Activated T-cell treated with anti-CD3 and anti-CD28 coated beads, Interleukin-2, amount 50 U/mL, for 24 hours (primary cell): ENCODE results near the gene INO80E.

Experiments
- DNase-seq: peaks from one replicate; pipeline ENCODE4 v3.0.0-alpha.2; 2020
- H3K27ac Mint-ChIP-seq: 2 replicates; pipeline ENCODE4 v1.8.0; 2020; ENCODE audit warnings: mild to moderate bottlenecking, mixed read lengths
- H3K27me3 Mint-ChIP-seq: 2 replicates; pipeline ENCODE4 v1.8.0; 2020; ENCODE audit warnings: mixed read lengths
- H3K36me3 Mint-ChIP-seq: 2 replicates; pipeline ENCODE4 v1.8.0; 2020; ENCODE audit warnings: low read depth, mixed read lengths
- H3K4me1 Mint-ChIP-seq: 2 replicates; pipeline ENCODE4 v1.8.0; 2020; ENCODE audit warnings: low read depth, mixed read lengths
- H3K4me3 Mint-ChIP-seq: 2 replicates; pipeline ENCODE4 v1.8.0; 2020; ENCODE audit warnings: mild to moderate bottlenecking, moderate library complexity, mixed read lengths
- H3K9me3 Mint-ChIP-seq: 2 replicates; pipeline ENCODE4 v1.8.0; 2020; ENCODE audit warnings: mixed read lengths

The INO80E gene

DNA sequence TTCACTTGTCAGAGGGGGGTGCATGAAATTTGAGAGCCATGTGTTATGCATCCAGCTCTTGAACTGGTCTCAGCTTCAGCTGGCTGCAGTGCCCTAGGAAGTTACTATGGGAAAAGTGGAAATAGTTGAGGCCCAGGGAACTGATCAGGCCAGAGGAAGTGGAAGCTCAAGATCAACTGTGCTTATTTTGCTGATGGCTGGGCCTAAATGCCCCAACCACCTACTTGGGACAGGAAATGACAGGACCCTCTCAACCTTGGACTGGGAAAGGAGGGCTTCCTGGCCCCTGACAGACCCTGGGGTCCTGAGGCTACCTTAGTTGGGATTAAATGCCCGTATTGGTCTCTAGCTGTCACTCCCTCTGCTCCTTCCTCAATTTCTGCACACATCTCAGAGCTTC is 23.5 kb upstream of the INO80E start:
- Mint-ChIP-seq H3K9me3 (peaks cover 8% of the 10 kb centered on the region), H3K4me1 (peaks cover 35% of the 10 kb centered on the region), H3K27ac (peak overlapping the region; percentile 88), H3K36me3 (peaks cover 59% of the 10 kb centered on the region), H3K4me3 (no peak overlapping the region), H3K27me3 (no peaks in the 10 kb centered on the region)
- no peak for DNase-seq

DNA sequence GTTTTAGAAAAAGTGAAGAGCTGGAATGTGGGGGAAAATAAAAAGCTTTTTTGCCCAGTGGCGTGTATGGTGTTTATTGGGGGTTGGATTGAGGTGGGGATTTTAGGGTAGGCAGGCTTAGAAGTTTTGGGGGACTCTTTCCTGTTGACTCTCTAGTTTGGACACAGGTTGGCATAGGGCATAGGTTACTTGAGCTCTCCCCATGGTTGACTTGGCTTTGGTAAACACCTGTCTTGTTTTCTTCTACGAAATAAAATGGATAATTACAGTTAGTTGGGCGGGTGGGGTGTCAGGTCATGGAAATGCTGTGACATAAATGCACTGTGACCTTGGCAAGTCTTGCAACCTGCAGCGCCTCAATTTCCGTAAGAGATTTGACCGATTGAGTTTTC is 23.1 kb upstream of the INO80E start:
- peaks cover 35% of the 10 kb centered on the region for H3K4me1 Mint-ChIP-seq
- no peaks in the 10 kb centered on the region for H3K27me3 Mint-ChIP-seq
- no peak overlapping the region for H3K4me3 Mint-ChIP-seq
- peaks cover 62% of the 10 kb centered on the region for H3K36me3 Mint-ChIP-seq
- peak overlapping the region; percentile 88 for H3K27ac Mint-ChIP-seq
- DNase-seq = no peak
- peaks cover 8% of the 10 kb centered on the region for H3K9me3 Mint-ChIP-seq

DNA sequence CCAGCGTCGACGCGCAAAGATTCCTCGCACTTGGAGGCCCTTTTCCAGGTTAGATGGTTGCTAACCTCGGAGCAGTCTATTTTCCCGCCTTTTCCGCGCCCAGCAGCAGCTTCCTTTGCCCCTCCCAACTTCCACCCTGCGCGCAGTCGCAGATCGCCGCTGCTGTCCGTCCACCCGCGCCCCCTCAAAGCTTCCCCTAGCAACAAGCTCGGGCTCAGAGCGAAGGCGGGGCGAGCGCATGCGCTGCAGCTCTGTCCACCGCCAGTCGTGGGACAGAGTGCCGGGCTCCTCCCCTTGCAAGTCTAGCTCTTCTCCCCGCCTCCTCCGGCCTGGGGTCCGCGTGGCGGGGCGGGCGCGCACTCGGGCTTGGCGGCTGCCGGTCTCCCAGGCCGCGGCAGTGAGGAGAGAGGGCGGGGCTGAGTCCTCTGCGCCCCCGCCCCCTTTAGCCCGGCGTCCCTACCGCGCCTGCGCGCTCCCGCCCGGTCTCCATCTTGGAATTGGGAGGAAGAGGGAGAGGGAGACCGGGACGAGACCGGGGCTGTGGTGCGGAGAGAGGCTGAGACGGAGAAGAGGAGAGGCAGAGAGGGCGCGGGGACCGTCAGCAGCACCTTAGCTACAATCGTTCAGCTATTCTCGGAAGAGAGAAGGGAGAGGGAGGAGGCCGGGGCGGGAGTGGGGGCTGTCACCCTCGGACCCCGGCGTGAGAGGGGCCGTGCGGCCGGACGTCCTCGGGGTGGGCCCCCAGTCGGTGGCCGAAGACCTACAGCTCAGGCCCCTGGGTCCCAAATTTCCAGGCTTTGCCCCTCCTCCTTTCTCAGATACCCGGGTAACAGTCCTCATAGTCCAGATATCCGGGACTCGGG is 22.4 kb upstream of the INO80E start, which contains the start of gene TAOK2:
TSS of gene TAOK2 (plus strand) at position 485 of the 863 bp plus-strand sequence. CDS start 3,905 bp downstream, outside the sequence.
- Mint-ChIP-seq H3K36me3 (peaks cover 62% of the 10 kb centered on the region), H3K27ac (peak within 1 kb of the TSS; percentile 95), H3K9me3 (peaks cover 8% of the 10 kb centered on the region), H3K27me3 (no peaks in the 10 kb centered on the region), H3K4me1 (peaks cover 35% of the 10 kb centered on the region), H3K4me3 (peak within 1 kb of the TSS; percentile 93)
- peak; percentile 98 for DNase-seq

DNA sequence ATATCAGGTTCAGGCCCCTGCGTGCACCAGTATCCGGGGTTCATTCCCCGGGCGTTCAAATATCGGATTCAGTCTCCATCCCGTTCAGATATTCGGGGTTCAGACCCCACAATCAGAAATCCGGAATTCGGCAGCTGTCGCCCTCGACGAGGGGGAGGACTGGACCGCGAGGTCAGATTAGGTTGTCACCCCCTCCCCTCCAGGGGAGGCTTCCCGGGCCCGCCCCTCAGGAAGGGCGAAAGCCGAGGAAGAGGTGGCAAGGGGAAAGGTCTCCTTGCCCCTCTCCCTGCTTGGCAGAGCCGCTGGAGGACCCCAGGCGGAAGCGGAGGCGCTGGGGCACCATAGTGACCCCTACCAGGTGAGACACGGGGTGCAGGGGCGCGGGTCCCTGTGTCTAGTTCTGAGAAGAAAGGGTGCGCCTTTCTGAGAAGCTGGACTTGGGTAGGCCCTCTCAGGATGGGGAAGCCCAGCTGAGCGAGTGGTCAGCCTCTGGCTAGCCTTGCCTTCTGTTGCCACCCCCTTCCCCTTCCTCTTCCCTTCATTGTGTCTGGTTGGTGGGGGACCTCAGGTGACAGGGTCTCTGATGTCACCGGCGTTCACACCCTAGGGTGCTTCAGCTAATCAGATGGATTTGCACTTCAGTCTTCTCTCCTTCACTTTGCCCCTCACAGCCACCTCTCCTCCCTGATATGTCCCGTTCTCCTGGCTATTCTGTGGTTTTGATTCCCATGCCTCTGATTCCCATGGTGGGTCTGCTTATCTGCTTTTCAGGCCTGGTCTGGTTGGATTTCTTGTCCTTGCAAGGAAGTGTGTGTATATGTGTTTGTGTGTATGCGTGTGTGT is 21.5 kb upstream of the INO80E start:
- peaks cover 35% of the 10 kb centered on the region for H3K4me1 Mint-ChIP-seq
- H3K27ac Mint-ChIP-seq = peak overlapping the region; percentile 95
- peaks cover 8% of the 10 kb centered on the region for H3K9me3 Mint-ChIP-seq
- H3K36me3 Mint-ChIP-seq = peaks cover 66% of the 10 kb centered on the region
- no peaks in the 10 kb centered on the region for H3K27me3 Mint-ChIP-seq
- peak overlapping the region; percentile 93 for H3K4me3 Mint-ChIP-seq
- peak; percentile 42 for DNase-seq

DNA sequence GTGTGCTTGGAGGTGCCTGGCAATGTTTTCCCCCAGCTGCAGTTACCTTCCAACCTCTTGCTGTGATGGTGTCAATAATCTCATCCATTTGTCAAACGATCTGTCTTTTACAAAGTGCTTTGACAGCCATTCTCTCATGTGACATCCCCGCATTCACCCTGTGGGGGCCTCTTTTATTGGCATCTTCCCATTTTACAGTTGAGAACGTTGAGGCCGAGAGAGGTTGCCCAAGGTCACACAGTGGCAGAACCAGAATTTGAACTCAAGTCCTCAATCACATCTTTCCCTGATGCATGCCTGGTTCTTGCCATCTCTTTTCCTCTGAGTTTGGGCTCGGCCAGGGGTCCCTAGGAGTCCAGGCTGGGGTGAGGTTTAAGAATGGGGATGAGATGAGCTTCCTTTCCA is 20.9 kb upstream of the INO80E start:
- Mint-ChIP-seq H3K27ac (peak overlapping the region; percentile 95), H3K36me3 (peaks cover 67% of the 10 kb centered on the region), H3K27me3 (no peaks in the 10 kb centered on the region), H3K9me3 (peaks cover 8% of the 10 kb centered on the region), H3K4me1 (peaks cover 35% of the 10 kb centered on the region), H3K4me3 (peak overlapping the region; percentile 93)
- DNase-seq = no peak

DNA sequence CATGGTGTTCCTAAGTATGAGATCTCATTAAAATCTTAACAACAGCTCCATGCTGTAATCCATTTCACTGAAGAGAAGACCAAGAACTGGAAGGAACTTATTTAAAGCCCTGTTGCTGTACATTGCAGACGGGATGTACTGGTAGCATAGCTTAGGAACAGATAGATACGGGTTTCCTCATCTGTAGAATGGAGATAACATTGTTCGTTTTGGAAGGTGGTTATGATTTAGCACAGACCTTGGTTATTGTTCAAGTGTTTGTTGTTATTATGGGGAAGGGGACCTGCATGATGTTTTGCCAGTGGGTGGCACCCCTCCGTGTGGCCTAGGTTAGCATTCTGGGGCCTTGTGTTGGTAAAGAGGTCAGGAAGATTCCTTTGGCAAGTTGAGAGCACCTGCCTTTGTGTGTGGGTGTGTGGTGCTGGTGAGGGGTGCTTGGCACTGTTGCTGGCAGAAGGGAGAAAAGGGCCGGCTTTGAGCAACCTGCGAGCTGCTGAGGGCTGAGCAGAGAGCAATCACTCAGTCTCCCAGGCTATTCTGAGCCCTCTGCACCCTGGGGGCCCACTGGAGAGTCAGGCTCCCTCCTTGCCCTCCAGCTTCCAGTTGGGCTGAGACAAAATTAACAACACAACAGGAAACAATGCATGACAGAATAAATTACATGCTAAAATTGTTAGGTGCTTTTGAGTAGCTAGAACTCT is 20.1 kb upstream of the INO80E start:
- peaks cover 35% of the 10 kb centered on the region for H3K4me1 Mint-ChIP-seq
- H3K36me3 Mint-ChIP-seq = peaks cover 75% of the 10 kb centered on the region
- DNase-seq = no peak
- peaks cover 8% of the 10 kb centered on the region for H3K9me3 Mint-ChIP-seq
- peak overlapping the region; percentile 93 for H3K4me3 Mint-ChIP-seq
- no peaks in the 10 kb centered on the region for H3K27me3 Mint-ChIP-seq
- peak overlapping the region; percentile 95 for H3K27ac Mint-ChIP-seq

DNA sequence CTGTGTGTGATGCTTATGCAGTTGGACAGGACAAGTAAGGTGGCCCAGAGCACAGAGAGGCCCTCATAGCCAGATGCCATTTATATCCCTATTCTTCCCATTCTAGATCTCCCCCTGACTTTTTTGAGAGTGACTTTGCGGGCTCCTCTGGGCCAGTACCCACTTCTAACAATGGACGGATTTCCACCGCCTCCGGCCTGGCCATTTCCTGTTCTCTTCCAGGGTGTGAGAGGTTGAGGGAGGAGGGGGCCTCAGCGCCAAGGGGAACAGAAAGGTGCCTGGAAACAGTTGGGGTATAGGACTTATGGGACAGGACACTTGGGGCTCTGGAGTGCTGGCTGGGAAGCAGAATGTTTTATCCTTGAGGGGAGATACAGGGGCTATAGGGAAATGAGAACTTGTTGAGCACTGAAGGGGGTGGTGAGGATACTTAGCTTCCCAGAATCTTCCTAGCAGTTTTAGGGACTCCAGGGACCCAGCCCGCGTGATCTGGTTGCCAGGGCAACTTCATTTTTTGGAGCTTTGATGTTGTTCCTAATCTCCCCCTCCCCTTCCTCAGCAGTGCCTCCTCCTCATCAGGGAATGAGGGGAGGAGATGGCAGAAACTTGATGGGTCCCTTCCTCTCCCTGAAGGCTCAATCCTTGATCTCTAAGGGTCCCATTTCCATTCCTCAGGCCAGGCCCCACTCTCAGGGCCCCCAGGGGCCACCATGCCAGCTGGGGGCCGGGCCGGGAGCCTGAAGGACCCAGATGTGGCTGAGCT is 18.8 kb upstream of the INO80E start:
- Mint-ChIP-seq H3K4me1 (peaks cover 35% of the 10 kb centered on the region), H3K27ac (peak overlapping the region; percentile 95), H3K4me3 (no peak overlapping the region), H3K9me3 (peaks cover 8% of the 10 kb centered on the region), H3K36me3 (peaks cover 81% of the 10 kb centered on the region), H3K27me3 (no peaks in the 10 kb centered on the region)
- no peak for DNase-seq

DNA sequence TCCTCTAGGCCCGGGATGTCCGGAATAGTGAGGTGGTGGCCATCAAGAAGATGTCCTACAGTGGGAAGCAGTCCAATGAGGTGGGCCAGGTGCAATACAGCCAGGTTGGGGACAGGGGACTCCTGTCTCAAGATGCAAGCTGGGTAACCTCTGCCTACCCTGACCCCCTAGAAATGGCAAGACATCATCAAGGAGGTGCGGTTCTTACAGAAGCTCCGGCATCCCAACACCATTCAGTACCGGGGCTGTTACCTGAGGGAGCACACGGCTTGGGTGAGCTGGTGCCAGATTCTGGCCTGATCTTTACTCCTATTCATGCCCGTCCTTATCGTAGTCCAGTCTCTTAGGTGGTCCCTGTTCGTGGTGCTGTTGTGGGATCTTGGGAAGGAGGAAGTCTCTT is 18.0 kb upstream of the INO80E start:
- peaks cover 84% of the 10 kb centered on the region for H3K36me3 Mint-ChIP-seq
- H3K27ac Mint-ChIP-seq = peak overlapping the region; percentile 31
- no peaks in the 10 kb centered on the region for H3K27me3 Mint-ChIP-seq
- no peak for DNase-seq
- H3K4me3 Mint-ChIP-seq = no peak overlapping the region
- H3K4me1 Mint-ChIP-seq = peaks cover 31% of the 10 kb centered on the region
- H3K9me3 Mint-ChIP-seq = peaks cover 4% of the 10 kb centered on the region

DNA sequence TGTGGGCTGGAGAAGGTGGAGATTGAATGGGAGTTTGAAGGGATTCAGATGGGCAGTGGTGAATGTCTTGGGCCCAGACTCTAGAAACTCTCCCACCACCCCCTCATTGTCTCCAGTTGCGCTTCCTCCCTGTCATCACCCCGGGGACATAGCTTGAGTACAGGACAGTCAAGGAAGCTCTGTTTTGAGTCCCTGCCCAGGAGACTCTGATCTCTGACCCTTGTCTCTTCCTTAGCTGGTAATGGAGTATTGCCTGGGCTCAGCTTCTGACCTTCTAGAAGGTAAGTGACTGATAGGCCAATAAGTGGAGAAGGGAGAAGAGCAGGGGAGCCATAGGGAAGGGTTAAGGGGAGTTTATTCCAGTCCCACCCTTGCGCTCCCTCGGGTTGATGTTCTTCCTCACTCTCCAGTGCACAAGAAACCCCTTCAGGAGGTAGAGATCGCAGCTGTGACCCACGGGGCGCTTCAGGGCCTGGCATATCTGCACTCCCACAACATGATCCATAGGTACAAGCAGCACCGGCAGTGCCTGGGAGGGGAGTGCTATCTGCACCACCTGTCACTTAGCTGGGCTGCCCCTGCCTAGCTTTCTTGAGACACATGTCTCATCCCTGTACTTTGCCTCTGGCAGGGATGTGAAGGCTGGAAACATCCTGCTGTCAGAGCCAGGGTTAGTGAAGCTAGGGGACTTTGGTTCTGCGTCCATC is 17.3 kb upstream of the INO80E start:
- Mint-ChIP-seq H3K27me3 (no peaks in the 10 kb centered on the region), H3K9me3 (no peaks in the 10 kb centered on the region), H3K4me1 (peaks cover 27% of the 10 kb centered on the region), H3K27ac (peak overlapping the region; percentile 20), H3K4me3 (no peak overlapping the region), H3K36me3 (peaks cover 86% of the 10 kb centered on the region)
- DNase-seq = no peak

DNA sequence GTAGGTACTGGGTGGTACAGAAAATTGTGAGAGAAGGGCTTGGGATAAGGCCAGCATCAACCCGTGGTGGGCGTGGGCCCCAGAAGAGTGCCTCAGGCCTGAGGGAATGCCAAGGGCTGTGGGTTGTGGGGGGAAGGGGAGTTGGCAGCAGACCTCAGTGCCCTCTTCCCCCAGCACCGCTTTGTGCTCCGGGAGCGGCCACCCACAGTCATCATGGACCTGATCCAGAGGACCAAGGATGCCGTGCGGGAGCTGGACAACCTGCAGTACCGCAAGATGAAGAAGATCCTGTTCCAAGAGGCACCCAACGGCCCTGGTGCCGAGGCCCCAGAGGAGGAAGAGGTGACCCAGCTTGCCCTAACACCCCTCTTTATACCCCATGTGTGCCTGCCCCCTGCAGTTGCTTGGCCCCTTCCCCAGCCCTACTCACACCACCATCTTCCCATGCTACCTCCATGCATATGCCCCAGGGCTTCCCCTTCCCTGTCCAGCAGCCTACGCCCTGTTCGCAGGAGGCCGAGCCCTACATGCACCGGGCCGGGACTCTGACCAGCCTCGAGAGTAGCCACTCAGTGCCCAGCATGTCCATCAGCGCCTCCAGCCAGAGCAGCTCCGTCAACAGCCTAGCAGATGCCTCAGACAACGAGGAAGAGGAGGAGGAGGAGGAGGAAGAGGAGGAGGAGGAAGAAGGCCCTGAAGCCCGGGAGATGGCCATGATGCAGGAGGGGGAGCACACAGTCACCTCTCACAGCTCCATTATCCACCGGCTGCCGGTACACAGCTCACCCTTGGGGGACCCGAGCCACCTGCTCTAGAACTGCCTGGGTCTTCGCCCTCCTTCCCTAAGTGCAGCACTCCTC is 13.3 kb upstream of the INO80E start:
- Mint-ChIP-seq H3K27me3 (no peaks in the 10 kb centered on the region), H3K27ac (no peak overlapping the region), H3K36me3 (peaks cover 94% of the 10 kb centered on the region), H3K9me3 (no peaks in the 10 kb centered on the region), H3K4me1 (no peaks in the 10 kb centered on the region), H3K4me3 (no peak overlapping the region)
- no peak for DNase-seq

DNA sequence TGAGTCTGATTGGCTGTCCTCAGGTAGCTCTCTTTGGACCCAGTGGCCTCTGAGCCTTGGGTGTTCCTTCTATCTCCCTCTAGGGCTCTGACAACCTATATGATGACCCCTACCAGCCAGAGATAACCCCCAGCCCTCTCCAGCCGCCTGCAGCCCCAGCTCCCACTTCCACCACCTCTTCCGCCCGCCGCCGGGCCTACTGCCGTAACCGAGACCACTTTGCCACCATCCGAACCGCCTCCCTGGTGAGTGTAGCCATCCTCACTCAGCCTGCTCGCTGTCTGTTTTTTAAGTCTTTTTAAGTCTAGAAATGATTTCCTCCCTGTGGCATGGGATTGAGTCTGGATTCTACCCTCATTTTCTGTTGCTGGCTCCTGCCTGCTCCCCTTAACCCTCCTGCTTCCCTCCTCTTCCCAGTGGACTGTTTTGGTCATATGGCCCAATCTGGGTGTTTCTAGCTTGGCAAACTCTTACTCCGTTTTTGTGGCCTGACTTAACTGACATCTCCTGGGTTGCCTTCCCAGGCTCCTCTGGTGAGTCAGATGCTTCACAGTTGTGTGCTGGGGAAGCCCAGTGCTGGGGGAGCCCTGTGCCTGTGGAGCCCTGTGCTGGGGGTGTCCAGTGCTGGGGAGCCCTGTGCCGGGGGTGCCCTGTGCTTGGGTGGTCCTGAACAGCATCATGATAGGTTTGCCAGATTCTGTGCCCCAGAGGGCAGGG is 12.5 kb upstream of the INO80E start:
- no peak for DNase-seq
- Mint-ChIP-seq H3K4me3 (no peak overlapping the region), H3K27ac (no peak overlapping the region), H3K36me3 (peaks cover 94% of the 10 kb centered on the region), H3K4me1 (no peaks in the 10 kb centered on the region), H3K27me3 (no peaks in the 10 kb centered on the region), H3K9me3 (no peaks in the 10 kb centered on the region)

DNA sequence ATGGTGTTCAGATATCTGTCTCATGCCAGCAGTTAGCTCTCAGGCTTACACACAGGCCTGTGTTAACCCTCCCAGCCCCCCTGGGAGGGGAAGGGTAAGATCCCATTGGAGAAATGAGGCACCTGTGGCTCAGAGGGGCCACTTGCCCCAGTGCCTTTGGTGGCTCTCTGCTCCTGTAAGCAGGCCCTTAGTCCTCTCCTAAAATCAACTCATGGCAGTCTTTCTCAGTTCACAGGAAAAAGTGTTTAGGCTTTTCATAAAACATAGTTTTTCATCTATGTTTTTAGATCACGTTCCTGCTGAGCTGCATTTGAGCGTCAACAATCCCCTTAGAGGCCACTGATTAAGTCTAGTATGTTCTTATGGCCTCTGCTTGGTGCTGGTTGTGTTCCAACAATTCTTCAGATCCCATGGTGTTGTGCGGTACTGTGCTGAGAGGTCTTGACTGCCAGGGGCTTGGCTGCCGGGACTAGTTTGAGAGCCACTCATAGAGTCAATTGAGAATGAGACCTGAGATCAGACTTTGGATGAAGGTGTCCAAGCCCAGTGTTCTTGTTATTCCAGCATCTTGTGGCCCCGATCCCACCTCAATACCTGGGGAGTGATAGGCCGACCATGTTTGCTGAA is 11.8 kb upstream of the INO80E start:
- no peak for DNase-seq
- Mint-ChIP-seq H3K9me3 (no peaks in the 10 kb centered on the region), H3K27me3 (no peaks in the 10 kb centered on the region), H3K4me1 (no peaks in the 10 kb centered on the region), H3K36me3 (peaks cover 93% of the 10 kb centered on the region), H3K27ac (no peak overlapping the region), H3K4me3 (no peak overlapping the region)
